Hepatocyte (in vitro differentiated cells): ENCODE measurements around the gene CLEC18A.

Source experiments
- EZH2 ChIP-seq: fragments of 200-600 bp; sonication (generic); IDR thresholded peaks from 2 replicates; pipeline ENCODE4 v1.6.1; 2016; ENCODE audit warnings: antibody characterized with exemption, mild to moderate bottlenecking, borderline replicate concordance
- TF ChIP-seq, protein P1 (sequence below): fragments of 200-600 bp; sonication (generic); IDR thresholded peaks from 2 replicates; pipeline ENCODE4 v1.5.1; 2016; ENCODE audit warnings: antibody characterized with exemption, mild to moderate bottlenecking; ENCODE audit not compliant: poor library complexity

GRCh38 chr16:69939821-69940585 lies 11.1 kb upstream of the CLEC18A start:
- TF ChIP-seq, protein P1, sequence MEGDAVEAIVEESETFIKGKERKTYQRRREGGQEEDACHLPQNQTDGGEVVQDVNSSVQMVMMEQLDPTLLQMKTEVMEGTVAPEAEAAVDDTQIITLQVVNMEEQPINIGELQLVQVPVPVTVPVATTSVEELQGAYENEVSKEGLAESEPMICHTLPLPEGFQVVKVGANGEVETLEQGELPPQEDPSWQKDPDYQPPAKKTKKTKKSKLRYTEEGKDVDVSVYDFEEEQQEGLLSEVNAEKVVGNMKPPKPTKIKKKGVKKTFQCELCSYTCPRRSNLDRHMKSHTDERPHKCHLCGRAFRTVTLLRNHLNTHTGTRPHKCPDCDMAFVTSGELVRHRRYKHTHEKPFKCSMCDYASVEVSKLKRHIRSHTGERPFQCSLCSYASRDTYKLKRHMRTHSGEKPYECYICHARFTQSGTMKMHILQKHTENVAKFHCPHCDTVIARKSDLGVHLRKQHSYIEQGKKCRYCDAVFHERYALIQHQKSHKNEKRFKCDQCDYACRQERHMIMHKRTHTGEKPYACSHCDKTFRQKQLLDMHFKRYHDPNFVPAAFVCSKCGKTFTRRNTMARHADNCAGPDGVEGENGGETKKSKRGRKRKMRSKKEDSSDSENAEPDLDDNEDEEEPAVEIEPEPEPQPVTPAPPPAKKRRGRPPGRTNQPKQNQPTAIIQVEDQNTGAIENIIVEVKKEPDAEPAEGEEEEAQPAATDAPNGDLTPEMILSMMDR, result no peak
- TF ChIP-seq EZH2, result no peak
